ENCODE data around the gene ARID1A. TPM values are rescaled to one million over a fixed set of nuclear protein-coding genes. Genes with fewer than 3 reads are reported as not detected.

The ARID1A gene
- total and polyA plus RNA-seq, 9 of the 15 experiments (the other 6 are each of a cell fraction or from before 2014, with no cell fraction given) = 8.3 to 88.3 (median 22.5) TPM

DNA sequence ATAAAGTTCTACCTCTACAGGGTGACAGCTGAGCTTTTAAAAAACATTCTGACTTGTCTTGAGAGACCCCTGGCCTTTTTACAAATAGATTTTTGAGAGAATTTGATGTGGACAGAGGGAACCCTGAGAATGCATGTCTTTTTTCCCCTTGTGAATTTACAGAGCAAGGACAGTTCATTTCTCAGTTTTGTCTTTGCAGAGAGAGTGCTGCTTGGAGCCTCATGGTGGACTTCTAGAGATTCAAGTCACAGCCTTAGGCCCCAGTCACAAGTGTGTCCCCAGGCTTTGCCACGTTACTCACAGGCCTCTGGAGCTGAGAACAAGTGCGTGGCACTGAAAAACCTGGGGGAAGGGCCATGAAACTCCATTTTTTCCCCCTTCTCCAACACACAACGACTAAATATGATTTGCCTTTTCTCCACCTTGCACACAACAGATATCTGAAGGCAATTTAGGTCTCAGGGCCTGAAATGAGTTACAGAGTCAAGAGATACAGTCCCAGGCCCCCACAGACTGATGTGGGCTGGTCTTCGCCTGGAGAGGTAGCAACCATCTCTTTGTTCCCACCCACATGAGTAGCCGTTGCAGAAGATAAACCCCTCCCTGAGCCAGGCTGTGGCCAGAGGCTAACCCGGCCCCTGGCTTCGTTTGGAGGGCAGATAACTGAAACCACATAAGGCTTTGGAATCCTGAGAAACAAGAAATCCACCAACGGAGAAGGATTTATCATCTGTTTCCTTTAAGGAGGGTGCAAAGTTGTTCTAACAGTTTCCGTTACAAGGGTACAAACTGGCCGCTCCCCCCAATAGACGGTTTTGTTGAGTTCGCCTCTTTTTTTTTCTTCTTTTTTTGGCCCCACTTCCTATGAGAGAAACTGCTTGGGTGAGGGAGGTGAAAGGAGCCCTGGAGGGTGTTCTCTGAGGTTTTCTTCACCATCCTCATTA is 90.9 kb downstream of the ARID1A start (continued):
- TF ChIP-seq MEF2D (tag; conservative IDR thresholded peaks at IDR 0.05; ENCODE audit: low read depth) = peak; percentile 33
- TF ChIP-seq U2AF1 (optimal IDR thresholded peaks at IDR 0.05; ENCODE audit: low read depth, low read length) = no peak
- TF ChIP-seq PHF20 (IDR thresholded peaks at IDR 0.05; ENCODE audit: partially characterized antibody) = peak; percentile 6
- TF ChIP-seq HDAC6 (IDR thresholded peaks at IDR 0.05; ENCODE audit: low read depth, low read length) = no peak
- no peak for TF ChIP-seq MTA1 (IDR thresholded peaks at IDR 0.05; ENCODE audit: borderline replicate concordance)
- no peak for TF ChIP-seq KAT2B (IDR thresholded peaks at IDR 0.05; ENCODE audit: low read depth, low read length)
- no peak for TF ChIP-seq PBX2 (CRISPR knock-in tag; IDR thresholded peaks at IDR 0.05; ENCODE audit: low read depth)
- TF ChIP-seq PBX2 (tag; conservative IDR thresholded peaks at IDR 0.05; ENCODE audit: low read depth) = peak; percentile 6; the same call in 1 of the 2 replicates
- peak; percentile 66; the same call in 1 of the 2 replicates for TF ChIP-seq ARID3B (CRISPR knock-in tag; IDR thresholded peaks at IDR 0.05; ENCODE audit: borderline replicate concordance)
- TF ChIP-seq NCOA4 (IDR thresholded peaks at IDR 0.05; ENCODE audit: partially characterized antibody) = no peak
- TF ChIP-seq, protein P1, sequence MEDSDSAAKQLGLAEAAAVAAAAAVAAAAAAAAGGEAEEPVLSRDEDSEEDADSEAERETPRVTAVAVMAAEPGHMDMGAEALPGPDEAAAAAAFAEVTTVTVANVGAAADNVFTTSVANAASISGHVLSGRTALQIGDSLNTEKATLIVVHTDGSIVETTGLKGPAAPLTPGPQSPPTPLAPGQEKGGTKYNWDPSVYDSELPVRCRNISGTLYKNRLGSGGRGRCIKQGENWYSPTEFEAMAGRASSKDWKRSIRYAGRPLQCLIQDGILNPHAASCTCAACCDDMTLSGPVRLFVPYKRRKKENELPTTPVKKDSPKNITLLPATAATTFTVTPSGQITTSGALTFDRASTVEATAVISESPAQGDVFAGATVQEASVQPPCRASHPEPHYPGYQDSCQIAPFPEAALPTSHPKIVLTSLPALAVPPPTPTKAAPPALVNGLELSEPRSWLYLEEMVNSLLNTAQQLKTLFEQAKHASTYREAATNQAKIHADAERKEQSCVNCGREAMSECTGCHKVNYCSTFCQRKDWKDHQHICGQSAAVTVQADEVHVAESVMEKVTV (CRISPR knock-in tag; IDR thresholded peaks at IDR 0.05) = no peak
- TF ChIP-seq KDM2B (CRISPR knock-in tag; IDR thresholded peaks at IDR 0.05) = no peak
- no peak for TF ChIP-seq BMI1 (IDR thresholded peaks at IDR 0.05; ENCODE audit: low read length)
- TF ChIP-seq MTA2 (IDR thresholded peaks at IDR 0.05; ENCODE audit: low read depth) = no peak
- TF ChIP-seq SMARCB1 (IDR thresholded peaks at IDR 0.05; ENCODE audit: insufficient read length, low read depth) = no peak
- 0 out of 2 replicates have a peak, but pooled peaks have one; percentile 21 for TF ChIP-seq ZNF57 (CRISPR knock-in tag; IDR thresholded peaks at IDR 0.05)
- TF ChIP-seq ZBTB8A (IDR thresholded peaks at IDR 0.05; ENCODE audit: partially characterized antibody) = no peak
- TF ChIP-seq, protein P2, sequence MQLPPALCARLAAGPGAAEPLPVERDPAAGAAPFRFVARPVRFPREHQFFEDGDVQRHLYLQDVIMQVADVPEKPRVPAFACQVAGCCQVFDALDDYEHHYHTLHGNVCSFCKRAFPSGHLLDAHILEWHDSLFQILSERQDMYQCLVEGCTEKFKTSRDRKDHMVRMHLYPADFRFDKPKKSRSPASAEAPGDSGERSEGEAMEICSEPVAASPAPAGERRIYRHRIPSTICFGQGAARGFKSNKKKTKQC (CRISPR knock-in tag; IDR thresholded peaks at IDR 0.05) = no peak
- no peak for TF ChIP-seq ZZZ3 (IDR thresholded peaks at IDR 0.05)
- TF ChIP-seq RAD51 (IDR thresholded peaks at IDR 0.05; ENCODE audit: borderline replicate concordance, low read depth) = no peak
- TF ChIP-seq CBX3 (IDR thresholded peaks at IDR 0.05; ENCODE audit: borderline replicate concordance in 1 of 2, low read length in 2 of 2) = peak in 1 of 2 experiments; percentile 59; a peak in 2 of 3 replicates
- TF ChIP-seq HNRNPUL1 (IDR thresholded peaks at IDR 0.05; ENCODE audit: low read length) = no peak

All from K562 (cell line).